ENCODE results near the gene ZFP64.
A peak's percentile ranks its signal among the peaks of the same experiment; 100 is the strongest.
"Not testable (repeated sequence)": the region's sequence is repeated elsewhere in the genome, so short reads cannot be mapped to it uniquely, and the experiment has no call there.

Gene ZFP64

DNA sequence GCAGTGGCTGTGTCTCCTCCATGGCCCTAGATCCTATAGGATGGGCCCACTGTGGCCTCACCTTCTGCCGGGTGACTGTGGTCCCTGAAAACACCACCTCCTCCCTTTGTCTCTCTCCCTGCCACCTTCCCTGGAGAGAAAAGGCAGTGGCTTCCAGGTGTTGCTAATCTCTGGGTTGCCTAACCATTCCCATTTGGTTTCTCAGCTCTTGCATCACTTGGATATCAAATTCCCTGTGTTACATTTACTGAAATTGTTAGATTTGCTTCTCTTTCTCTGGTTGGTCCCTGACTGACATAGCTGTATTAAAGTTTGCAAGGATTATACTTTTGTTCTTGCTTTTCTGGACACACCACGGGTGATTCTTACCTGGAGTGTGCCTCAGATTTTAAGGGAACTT, 9.3 kb upstream of the ZFP64 start:
- DNase-seq: no peak

DNA sequence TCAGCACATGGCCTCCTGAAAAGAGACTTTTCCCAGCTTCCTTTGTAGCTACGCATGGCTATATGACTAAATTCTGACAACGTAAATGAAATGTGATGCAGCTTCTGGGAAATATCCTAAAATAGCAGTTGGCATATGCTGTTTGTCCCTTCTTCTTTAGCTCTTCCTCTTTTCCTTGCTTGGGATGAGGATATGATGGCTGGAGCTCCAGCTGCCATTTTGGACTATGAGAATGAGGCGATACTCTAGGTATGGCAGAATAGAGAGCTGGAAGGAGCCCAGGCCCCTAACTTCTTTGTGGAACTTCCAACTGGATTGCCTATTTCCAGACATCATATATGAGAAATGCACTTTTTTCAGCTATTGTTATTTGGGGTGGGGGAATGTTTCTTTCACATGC, 5.3 kb upstream of the ZFP64 start:
- no peak for DNase-seq

DNA sequence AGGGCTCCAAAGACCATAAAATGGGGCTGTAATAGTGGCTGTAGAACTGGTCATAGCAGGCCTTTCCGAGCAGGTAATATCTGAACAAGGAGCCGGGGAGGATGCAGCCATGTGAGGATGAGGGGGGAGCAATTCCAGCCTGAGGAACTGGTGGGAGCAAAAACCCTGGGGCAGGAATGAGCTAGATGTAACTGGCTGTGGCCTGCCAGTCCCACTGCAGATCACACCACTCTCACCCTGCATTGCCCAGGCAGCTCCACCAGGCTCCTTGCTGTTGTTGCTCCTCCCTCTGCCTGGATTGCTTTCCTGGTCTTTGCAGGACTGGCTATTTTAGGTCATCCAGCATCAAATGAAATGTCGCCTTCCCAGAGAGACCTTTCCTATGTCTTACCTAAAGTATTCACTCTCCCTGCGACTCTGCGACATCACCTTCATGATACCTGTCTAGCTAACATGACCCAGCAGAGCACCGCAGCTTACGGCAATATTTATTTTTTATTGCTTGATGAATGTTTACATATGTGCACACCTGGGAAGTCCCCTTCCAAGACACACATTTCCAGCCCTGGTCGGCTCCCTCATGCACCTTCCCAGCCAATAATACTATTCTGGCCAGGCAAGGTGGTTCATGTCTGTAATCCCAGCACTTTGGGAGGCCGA, 2.4 kb upstream of the ZFP64 start:
- no peak for DNase-seq

DNA sequence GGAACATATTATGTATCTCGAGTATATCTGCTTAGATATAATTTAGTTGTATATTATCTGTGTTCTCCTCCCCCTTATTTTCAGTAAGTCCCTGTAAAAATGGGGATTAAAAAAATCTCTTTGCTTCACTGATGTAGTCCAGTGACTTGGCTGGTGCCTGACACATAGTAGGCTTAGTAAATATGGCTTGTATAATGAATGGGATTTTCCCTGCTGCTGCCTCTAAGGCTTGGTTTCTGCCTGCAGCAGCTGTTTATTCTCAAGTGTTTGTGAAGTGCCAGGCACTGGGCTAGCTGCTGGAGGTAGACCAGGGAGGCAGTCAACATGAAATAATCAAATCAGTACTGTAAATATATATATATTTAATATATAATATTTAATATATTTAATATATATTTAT, 1.6 kb upstream of the ZFP64 start:
- no peak for DNase-seq

DNA sequence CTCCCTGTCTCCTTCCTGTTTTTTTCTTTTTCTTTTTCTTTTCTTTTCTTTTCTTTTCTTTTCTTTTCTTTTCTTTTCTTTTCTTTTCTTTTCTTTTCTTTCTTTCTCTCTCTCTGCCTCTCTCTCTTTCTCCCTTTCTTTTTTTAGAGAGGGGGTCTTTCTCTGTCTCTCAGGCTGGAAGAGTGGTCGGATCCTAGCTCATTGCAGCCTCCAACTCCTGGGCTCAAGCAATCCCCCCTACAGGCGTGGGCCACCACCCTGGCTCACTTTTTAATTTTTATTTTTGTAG, 1.1 kb upstream of the ZFP64 start:
- DNase-seq: not testable (repeated sequence)

DNA sequence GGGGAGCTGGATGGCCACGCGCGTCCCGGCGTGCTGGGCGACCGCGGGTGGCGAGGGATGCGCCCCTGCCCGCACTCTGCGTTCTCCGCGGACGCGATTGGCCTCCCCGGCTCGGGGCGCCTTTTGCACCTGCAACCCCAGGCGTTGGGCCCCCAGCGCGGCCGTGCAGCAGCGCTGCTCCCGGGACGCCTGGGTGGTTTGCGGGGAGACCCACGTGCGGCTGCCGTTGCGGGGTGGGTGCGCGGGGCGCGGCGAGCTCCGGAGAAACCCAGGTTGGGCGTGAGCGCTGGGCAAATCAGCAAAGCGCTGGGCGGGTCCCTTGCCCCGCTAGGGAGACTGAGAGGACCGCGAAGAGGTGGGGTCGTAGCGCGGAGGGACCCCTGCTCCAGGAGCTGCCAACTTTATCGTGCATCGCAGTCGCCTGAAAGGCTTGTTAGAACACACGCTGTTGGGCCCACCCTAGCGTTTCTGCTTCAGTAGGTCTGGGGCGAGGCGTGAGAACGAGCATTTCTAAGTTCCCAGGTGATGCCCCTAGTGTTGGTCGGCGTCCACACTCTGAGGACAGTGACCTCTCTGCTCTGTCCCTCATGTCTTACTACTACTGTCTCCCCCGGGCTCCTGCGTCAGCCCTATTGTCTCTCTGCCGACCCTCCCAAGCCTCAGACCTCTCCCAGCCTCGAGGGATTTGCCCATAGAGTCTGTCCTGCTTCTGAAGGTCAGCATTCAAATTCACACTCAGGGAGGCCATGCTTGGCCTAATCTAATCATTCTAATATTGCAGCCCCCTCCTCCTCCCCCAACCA, 538 bp upstream of the ZFP64 start:
- peak; percentile 54 for DNase-seq

DNA sequence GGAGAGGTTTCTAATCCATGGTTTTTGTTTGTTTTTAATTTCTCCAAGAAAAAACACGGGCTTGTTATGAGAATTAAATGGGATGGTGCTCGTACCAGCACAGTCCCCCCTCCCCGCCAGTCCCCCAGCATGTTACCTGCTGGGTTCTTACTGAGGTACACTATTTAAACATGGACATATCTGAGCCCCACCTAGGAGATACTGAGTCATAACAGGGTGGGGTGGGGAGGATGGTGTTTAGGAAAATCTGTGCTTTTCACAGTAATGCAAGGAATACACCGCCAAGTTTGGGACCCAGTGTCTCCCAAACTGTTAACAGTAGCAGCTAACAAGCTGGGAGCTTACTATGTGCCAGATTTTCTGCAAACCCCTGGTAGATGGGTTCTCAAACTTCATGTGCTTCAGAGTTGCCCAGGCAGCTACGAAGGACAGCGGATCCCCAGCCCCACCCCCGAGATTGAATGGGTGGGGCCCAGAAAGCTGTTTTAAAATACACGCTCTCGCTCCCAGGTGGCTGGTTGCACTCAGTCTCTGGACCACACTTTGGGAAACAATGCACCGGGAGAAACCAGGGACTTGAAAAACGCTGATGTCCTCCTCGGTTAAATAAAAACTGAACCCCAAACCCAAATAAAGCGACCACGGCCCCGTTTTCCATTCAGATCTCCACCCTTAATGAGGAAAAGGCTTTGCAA, 995 bp downstream of the ZFP64 start:
- DNase-seq: peak; percentile 30

DNA sequence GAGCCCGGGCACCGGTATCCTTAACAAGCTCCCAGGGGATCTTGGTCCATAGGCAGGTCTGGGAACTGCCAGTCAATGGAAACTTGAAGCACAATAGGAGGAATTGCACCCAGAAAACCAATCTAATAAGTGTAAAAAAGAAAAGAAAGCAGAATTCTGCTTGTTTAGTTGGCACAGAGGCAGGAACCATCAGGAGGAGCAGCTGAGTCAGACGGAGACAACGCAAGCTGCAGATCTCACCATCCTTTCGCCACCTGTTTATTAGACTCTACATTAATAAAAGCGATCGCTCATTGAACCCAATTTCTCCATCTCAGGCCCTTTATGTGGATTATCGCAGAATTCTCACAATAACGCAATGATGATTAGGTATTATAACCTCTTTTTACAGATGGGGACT, 9.8 kb downstream of the ZFP64 start:
- DNase-seq: no peak

DNA sequence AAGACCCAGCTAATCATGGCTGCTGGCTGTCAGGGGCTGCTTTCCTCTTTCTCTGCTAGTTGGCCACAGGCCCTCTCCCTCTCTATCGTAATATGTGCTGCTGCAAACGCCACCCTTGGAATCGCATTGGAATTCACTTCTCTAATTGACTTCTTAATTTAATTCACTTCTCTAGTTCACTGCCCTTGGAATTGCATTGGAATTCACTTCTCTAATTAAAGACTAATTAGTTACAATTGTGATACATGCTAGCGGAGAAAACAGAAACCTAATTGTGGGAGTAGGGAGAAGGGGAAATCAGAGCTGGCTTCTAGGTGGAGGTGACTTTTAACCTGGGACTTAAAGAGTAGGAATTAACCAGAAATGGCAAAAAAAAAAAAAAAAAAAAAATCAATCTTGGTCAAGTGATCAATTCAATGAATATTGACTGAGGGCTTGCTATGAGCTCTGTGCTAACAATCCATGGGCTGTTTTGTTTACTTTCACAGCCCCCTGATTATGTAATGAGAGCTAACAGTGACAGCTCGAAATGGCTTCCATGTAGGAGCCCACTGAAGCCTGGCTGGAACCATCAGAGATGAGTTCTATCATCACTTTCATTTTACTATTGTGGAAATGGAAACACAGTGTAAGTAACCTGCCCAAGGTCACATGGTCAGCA, 11.3 kb downstream of the ZFP64 start:
- DNase-seq: no peak

DNA sequence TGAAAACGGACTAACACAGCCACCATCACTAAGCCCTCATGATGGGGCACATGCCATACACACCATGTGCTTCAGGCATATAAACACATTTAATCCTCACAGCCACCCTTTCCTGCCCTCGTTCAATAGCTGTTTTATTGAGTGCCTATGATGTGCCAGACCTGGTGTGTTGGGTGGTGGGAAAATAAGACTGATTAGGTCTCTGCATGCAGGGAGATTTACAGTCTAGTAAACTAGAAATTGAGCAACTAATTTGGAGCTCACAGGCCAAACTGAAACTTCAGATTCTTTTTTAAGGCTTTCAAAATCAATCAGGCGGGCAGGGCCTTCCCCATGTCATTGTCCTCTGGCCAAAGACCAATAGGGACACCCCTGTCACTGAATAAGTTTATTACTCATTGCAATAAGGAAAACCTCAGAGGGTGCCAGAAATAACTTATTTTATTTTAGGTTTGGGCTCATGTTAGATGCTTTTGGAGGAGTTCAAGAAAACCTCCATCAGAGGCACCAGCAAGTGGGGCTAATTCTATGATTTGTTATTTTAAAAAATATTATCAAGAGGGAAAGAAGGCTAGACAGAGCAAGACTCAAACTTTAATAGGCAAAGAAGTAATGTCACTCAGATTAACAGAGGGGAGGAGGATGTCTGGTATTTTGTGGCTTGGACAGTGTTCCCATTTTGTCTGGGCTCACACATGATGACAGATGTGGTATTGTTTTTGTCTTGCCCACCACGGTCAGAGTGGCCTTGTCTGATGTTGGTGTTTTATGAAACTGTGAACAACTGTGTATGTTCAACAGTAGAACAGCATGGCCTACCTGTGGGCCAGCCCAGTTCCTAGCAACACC, 12.0 kb downstream of the ZFP64 start:
- no peak for DNase-seq

DNA sequence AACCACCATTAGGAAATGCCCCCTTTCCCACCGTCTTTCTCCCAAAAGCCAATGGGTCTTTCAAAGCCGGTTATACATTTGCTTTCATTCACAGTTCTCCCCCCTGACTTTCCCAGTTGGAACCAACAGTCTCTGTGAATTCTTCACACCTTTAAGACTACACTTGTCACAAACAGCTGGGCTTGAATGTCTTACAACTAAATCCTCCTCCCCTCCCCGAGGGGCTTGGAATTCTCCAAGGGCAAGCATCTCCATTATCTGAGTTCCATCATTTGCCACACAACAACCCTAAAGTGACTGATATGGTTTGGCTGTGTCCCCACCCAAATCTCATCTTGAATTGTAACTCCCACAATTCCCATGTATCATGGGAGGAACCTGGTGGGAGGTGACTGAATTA, 12.9 kb downstream of the ZFP64 start:
- DNase-seq: no peak

DNA sequence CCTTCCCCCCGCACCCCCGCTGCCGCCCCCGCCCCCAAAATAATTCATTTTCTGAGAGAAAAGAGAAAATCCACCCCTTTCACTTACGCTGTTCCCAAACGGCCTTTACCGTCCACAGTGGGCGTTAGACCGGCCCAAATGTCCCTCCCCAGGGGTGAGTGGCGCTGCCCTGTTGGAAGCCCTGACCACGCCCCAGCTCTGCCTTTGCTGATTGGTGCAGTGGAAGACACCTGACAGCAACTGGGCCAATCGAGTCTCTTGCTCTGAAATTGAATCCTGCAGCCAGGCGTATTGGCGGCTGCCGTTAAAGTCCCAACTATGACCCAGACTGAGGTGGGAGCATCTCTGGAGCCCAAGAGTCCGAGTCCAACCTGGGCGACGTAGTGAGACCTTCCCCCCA, 15.7 kb downstream of the ZFP64 start:
- no peak for DNase-seq

DNA sequence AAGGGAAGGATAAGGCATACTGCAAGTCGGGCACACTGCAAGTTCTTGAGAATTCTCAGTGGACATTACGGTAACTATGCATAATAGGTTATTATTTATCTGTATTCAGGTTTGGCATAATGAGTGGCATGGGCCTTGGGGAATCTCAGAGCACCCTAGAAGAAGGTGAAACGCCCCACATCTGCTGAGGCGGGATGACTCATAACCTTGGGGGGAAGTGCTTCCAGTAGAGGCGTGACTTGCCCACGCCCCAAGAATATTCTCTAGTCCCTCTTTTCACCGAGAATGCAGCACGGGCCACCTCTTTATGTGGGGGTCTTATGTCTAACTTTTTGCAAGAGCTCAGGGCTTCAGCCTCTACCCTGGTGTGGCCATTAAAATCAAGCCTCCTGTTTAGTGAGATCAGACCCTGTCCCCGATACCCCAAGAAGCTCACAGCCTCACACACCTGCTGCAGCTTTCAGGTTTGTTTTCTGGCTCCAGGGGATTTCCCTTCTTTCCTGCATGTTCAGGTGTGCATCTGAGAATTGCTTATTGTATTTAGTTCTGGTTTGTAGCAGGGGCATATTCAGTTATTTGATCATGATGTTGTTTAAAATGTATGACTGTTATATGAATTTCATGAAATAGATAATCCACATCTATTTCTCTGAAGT, 19.1 kb downstream of the ZFP64 start:
- DNase-seq: no peak

DNA sequence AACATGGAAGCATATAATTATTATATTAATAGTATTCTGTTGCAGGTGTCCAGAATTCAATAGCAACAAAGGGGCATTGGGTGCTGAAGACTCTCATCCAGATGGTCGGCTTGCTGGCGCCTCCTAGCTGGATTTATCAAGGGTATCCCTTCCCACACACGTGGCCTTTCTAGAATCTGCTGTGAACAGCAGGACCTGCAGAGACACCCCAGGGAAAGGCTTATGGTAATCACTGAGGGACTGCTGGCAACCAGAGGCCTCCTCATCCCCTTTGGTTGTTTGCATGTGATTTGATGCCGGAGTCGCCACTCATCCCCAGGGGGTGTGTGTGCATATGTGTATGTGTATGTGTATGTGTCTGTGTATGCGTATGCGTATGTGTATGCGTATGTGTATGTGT, 20.6 kb downstream of the ZFP64 start:
- DNase-seq: no peak

DNA sequence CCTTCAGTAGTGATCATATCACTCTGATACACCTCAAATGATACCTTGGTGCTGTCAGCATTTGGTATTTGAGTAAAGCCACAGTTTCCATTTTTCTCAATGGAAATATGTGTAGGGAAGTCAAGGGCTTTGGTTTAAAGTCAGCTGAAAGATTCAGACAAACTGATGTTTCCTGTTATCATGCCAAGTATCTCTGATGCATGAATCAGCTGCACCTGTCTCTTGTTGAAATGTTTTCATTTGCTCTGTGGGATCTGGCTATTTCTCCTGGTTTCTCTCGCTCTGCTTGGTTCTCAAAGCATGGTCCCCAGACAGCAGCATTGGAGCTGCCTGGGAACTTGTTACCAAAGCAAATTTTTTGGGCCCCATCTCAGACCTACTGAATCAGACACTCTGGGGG, 23.5 kb downstream of the ZFP64 start:
- DNase-seq: no peak

DNA sequence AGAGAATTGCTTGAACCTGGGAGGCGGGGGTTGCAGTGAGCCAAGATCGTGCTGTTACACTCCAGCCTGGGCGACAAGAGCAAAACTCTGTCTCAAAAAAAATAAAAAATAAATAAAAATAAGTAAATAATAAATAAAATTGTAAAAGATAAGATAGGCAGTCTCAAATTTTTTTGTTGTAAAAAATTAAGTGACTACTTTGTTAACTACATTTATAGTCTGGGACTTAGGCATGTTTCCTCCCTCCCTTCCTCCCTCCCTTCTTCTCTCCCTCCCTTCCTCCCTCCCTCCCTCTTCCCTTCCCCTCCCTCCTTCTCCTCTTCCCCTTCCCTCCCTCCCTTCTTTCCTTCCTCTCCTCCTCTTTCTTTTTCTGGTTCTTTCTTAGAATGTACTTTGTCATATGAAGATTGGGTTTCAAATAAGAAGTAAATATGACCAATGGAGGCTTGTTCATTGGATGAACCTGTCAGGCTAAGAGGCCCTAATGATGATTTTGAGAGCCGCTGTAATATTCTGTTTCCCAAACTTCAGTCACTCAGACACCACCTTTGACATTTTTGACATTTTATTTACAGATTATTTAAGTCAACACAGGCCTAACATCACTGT, 24.2 kb downstream of the ZFP64 start:
- no peak for DNase-seq

DNA sequence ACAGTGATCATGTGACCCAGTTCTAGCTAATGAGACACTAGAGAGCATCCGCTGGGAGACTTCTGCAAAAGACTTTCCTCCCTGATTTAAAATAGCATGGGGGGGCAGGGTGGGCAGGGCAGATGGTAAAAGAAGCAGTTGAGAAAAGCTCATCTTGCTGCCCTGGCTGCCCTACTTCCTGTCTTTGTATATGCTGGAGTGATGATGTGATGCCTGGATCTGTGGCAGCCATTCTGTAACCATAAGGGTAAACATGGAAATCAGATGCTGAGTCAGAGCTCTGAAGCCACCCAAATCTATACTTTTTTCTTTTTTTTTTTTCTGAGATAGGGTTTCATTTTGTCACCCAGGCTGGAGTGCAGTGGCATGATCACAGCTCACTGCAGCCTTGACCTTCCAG, 25.4 kb downstream of the ZFP64 start:
- no peak for DNase-seq

DNA sequence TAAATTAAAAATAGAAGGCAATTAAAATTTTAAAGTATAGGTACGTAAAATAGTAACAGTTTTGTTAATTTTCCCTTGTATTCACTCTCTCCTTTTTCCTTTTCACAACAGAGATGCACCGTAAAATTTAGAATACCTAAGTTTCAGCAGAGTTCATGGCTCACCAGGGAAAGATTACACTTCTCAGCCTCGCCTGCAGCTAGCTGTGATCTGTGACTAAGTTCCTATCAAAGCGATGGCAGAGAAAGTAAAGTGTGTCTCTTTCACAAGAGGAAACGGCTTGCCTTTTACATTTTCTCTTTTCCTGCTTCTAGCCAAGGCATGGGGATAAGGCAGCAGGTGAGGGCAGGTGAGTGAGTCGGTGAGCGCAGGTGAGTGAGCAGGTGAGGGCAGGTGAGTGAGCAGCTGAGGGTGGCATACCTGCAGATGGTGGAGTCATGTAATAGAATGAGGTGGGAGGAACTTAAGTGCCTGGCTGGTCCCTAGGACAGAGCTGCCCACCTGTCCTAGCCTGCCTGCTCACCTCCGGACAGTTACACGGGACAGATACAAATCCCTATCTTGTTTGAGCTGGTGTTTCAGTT, 30.9 kb downstream of the ZFP64 start:
- DNase-seq: no peak

DNA sequence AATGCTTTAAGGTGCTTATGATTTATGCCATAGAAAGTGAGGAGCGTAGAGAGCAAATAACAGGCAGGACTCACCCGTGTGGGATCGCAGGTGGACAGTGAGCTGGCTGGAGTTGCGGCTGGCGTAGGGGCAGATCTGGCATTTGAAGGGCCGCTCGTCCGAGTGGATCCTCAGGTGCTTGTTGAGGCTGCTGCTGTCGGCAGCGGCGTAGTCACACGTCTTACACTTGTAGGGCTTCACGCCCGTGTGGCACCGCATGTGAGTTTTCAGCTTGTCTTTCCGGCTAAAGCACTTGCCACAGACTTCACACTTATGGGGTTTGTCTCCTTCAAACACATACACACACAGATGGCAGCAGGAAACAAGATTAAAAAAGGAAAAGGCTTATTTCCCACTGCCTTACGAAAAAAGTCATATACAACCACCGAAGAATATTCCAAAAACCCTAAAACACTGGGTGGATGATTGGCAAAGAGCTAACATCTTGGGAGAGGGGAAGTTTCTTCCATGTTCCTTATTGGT, 31.5 kb downstream of the ZFP64 start:
- no peak for DNase-seq

DNA sequence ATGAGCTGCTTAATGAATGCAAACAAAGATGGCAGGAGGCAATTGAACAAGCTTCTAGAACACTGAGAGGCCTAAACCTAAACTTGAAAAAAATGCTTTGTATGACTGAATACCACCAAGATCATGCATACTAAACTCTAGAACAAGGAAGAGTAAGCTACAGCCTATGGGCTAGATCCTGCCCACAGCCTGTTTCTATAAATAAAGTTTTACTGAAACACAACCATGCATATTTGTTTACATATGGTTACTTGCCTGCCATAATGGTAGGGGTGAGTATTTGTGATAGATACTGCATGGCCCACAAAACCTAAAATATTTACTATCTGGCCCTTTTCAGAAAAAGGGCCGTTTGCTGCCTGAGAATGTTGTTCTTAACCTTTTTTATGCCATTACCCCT, 37.0 kb downstream of the ZFP64 start:
- DNase-seq: no peak

DNA sequence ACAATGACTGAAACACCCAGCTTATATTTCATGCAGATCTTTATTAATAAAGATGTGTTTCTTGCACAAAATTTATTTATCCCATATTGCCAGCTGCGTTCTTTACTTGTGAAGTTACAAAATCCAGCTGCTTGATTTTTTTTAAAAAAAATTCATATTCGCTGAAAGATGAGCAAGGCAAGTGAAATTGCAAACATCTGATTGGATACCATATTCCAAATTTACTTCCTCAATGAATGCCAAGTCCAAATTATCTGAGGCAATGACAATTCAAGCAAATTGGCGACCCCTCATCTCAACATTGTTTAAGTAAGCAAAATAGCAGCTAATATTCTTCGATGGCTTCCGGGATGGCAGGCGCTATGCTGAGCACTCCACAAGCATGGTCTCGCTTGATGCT, 37.7 kb downstream of the ZFP64 start:
- DNase-seq: no peak
